HEK293T (cell line): ENCODE measurements around the gene FOXP4.

Experiments
- ARNT ChIP-seq: fragments of 450-650 bp; IDR thresholded peaks from 2 replicates; pipeline ENCODE4 v1.6.1; 2017; ENCODE audit warnings: mild to moderate bottlenecking
- BHLHE40 ChIP-seq: fragments of 450-650 bp; IDR thresholded peaks from 2 replicates; pipeline ENCODE4 v1.6.1; 2016; ENCODE audit warnings: mild to moderate bottlenecking, moderate library complexity, borderline replicate concordance
- FOXK2 ChIP-seq: fragments of 450-650 bp; IDR thresholded peaks from 2 replicates; pipeline ENCODE4 v1.6.1; 2016; ENCODE audit warnings: mild to moderate bottlenecking
- FOXM1 ChIP-seq: fragments of 450-650 bp; IDR thresholded peaks from 2 replicates; pipeline ENCODE4 v1.6.1; 2017; ENCODE audit warnings: mild to moderate bottlenecking, borderline replicate concordance
- HDGF ChIP-seq: fragments of 450-650 bp; IDR thresholded peaks from 2 replicates; pipeline ENCODE4 v1.6.1; 2017; ENCODE audit warnings: antibody characterized with exemption, borderline replicate concordance
- L3MBTL2 ChIP-seq: fragments of 450-650 bp; conservative IDR thresholded peaks from 2 replicates; pipeline ENCODE4 v1.6.1; 2016; ENCODE audit warnings: mild to moderate bottlenecking
- LEF1 ChIP-seq: fragments of 450-650 bp; IDR thresholded peaks from 2 replicates; pipeline ENCODE4 v1.6.1; 2017; ENCODE audit warnings: mild to moderate bottlenecking, borderline replicate concordance
- NFRKB ChIP-seq: fragments of 450-650 bp; IDR thresholded peaks from 2 replicates; pipeline ENCODE4 v1.6.1; 2016; ENCODE audit warnings: mild to moderate bottlenecking, moderate library complexity
- PKNOX1 ChIP-seq: fragments of 450-650 bp; IDR thresholded peaks from 2 replicates; pipeline ENCODE4 v1.6.1; 2016
- SP1 ChIP-seq: fragments of 450-650 bp; IDR thresholded peaks from 2 replicates; pipeline ENCODE4 v1.6.1; 2017
- SUZ12 ChIP-seq: fragments of 450-650 bp; IDR thresholded peaks from 2 replicates; pipeline ENCODE4 v1.6.1; 2016; ENCODE audit warnings: mild to moderate bottlenecking
- TARDBP ChIP-seq: fragments of 450-650 bp; IDR thresholded peaks from 2 replicates; pipeline ENCODE4 v1.6.1; 2016
- ZNF384 ChIP-seq: fragments of 450-650 bp; IDR thresholded peaks from 2 replicates; pipeline ENCODE4 v1.6.1; 2016

GRCh38 chr6:41541364-41541763 is 4.8 kb upstream of the FOXP4 start:
- TF ChIP-seq NFRKB, result no peak
- TF ChIP-seq ARNT, result no peak
- no peak for TF ChIP-seq SUZ12
- no peak for TF ChIP-seq FOXM1
- no peak for TF ChIP-seq SP1
- TF ChIP-seq TARDBP, result no peak
- no peak for TF ChIP-seq FOXK2
- no peak for TF ChIP-seq ZNF384
- TF ChIP-seq BHLHE40, result no peak
- TF ChIP-seq PKNOX1, result no peak
- TF ChIP-seq LEF1, result no peak
- TF ChIP-seq HDGF, result no peak
- TF ChIP-seq L3MBTL2, result no peak
